Bone marrow (tissue), 2 donors: ENCODE data around the gene AK9.

Experiments used
- DNase-seq, 2 donors: peaks; one replicate each; lab custom pipeline; 2025; lab: John Stamatoyannopoulos, UW

AK9 gene

GRCh38 chr6:109512271-109512817 lies 178.7 kb downstream of the AK9 start:
- no peak for DNase-seq

- DNase-seq, result no peak
Measured at GRCh38 chr6:109511832-109512231, 179.2 kb downstream of the AK9 start.

GRCh38 chr6:109510358-109510757 lies 180.6 kb downstream of the AK9 start:
- DNase-seq, result no peak

- no peak for DNase-seq
Measured at GRCh38 chr6:109508166-109508860, 182.7 kb downstream of the AK9 start.

GRCh38 chr6:109507490-109508072 lies 183.4 kb downstream of the AK9 start:
- no peak for DNase-seq

- DNase-seq, result no peak
Measured at GRCh38 chr6:109506841-109507240, 184.2 kb downstream of the AK9 start.

GRCh38 chr6:109506314-109506713 lies 184.7 kb downstream of the AK9 start:
- no peak for DNase-seq

- DNase-seq, result no peak
Measured at GRCh38 chr6:109503327-109504224, 187.4 kb downstream of the AK9 start.

- DNase-seq, result no peak
Measured at GRCh38 chr6:109498936-109499335, 192.1 kb downstream of the AK9 start.

- DNase-seq, result no peak
Measured at GRCh38 chr6:109498052-109498451, 192.9 kb downstream of the AK9 start.

GRCh38 chr6:109496036-109496772 lies 194.8 kb downstream of the AK9 start:
- no peak for DNase-seq

- DNase-seq, result peak in 1 of 2 donors; percentile 38
Measured at GRCh38 chr6:109493865-109494264, 197.1 kb downstream of the AK9 start.

- DNase-seq, result no peak
Measured at GRCh38 chr6:109491207-109491938, 199.6 kb downstream of the AK9 start.

GRCh38 chr6:109490713-109491112 lies 200.3 kb downstream of the AK9 start:
- DNase-seq, result no peak

GRCh38 chr6:109488001-109488400 lies 203.0 kb downstream of the AK9 start:
- DNase-seq, result no peak

- no peak for DNase-seq
Measured at GRCh38 chr6:109486068-109486467, 204.9 kb downstream of the AK9 start.

GRCh38 chr6:109485266-109485935 lies 205.6 kb downstream of the AK9 start:
- DNase-seq, result no peak

- DNase-seq, result no peak
Measured at GRCh38 chr6:109484122-109484521, 206.9 kb downstream of the AK9 start.

- no peak for DNase-seq
Measured at GRCh38 chr6:109483735-109484057, 207.3 kb downstream of the AK9 start.

GRCh38 chr6:109482905-109483734 lies 207.9 kb downstream of the AK9 start, which contains the start of gene ZBTB24:
Gene ZBTB24, minus strand, starts transcription at chr6:109483219. Its CDS starts 1,193 bp downstream, at chr6:109482026.
- peak; percentile 76 to 81 for DNase-seq
